ENCODE measurements around the gene PCED1B.
A peak's percentile ranks its signal among the peaks of the same experiment; 100 is the strongest.
"Not testable (repeated sequence)": the region's sequence is repeated elsewhere in the genome, so short reads cannot be mapped to it uniquely, and the experiment has no call there.

PCED1B gene

DNA sequence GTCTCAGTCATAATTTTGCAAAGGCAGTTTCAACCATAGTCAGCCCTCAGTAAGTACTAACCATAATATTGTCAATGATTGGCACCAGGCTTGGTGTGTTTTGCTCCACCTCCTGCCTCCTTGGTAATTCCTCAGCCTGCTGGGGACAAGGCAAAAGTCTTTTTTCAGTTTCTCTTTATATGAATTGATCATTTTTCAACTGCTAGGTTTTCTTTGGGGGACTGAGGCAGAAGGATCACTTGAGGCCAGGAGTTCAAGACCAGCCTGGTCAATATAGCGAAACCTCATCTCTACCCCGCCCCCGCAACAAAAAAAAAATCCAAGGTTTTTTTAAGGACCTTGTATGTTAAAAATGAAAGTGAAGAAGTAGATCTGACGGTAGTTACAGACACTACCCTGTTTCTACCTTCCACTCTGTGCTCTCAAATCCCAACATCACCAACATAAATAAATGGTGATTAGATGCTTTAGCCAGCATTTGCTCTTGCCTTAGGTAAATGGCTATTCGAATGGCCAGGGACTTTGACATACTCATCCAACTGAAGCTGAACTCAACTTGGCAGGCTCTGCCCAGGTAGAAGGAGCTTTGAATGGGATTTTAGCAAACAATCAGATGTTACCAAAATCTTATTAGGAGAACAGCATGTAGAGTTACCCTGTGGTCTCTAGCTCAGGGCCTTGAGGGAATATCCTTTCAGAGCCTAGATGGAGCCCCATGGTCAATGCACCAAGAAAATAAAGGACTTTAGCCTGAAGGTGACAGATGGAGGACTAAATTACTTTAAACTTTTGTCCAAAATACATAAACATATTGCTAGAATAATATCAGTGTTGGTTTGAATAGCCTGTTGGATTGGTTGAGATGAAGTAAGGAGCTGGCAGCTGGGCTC lies 127.3 kb downstream of the PCED1B start:
- no peak for DNase-seq (ENCODE audit: low read depth)

DNA sequence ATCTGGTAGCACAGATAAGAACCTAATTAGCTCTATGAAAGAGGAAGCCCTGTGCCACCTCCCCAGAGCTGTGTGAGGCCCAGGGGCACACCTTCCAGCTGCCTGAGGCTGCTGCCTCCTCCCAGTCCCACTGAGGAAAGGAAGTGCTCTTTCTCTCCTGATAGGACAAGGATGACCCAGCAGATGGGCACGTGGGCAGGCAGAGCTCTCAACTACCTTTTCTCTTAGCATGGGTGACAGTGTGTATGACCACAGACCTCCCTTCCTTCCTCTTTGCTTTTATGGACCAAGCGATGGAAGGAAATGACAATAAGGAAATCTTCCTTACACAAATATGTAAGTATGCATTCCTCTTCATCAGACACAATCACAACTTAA lies 127.9 kb downstream of the PCED1B start:
- no peak for DNase-seq (ENCODE audit: low read depth)

DNA sequence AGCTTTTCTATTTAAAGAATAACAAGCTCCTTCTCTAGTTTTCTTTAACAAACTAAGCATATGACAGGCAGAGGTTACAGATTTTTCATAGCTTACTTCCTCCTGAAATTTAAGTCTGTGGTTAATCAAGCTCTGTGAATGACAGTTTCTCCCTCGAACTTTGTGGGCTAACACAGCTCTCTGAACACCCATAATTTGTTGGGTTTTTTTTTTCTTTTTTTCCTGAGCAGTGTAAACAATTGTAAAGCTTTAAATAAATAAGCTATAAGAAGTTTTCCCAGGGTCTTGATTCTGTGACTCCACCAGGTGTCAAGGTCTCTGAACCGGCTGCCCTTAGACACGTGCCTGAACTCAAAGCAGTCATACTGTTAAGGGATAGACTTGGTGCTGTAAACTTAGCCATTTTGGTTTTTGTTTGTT lies 128.4 kb downstream of the PCED1B start:
- DNase-seq (ENCODE audit: low read depth): no peak

DNA sequence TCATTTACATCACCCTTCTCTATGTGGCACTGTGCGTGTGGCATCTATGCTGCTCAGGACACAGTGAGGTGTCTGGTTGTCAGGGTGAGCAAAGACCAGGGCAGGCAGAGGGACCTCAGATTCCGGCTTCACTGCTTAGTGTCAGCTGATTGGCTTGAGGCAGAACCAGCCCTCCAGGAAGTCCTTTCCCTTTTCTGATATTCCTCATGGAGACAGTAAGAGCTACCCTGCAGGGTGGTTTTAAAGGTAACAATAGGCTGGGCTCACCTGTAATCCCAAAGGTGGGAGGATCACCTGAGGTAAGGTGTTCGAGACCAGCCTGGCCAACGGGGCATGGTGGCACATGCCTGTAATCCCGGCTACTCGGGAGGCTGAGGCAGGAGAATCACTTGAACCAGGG lies 129.6 kb downstream of the PCED1B start:
- no peak for DNase-seq (ENCODE audit: low read depth)

DNA sequence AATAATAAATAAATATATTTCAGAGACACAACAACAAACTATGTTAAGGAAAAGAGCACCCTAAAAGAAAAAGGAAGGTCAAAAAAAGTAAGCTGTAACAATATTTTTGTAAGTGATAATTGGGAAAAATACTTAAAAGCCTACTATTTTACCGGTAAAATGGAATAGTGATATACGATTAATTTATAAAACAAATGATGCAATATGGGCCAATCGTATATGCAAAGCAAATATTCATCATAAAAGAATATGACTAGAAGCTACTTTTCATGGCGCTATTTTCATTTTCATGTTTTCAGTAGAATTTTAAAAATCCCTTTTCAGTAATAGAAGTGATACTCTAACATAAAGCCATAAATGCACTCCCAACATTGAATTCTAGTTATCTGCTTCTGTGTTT lies 131.4 kb downstream of the PCED1B start:
- DNase-seq (ENCODE audit: low read depth): no peak

DNA sequence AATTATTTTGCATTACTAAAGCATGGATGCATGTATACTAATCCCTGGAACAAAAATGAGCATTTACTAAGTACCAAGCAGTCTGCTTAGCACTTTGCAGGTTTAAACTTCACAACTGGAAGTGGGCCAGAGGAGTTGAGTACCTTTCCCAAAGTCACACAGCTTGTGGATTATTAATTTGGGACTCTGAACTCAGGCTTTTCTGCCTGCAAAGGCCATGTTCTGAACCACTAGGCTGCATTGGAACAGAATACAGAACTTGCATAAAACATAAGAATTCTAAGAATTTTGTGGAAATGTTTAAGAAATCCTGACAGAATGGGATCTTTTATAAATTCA lies 133.2 kb downstream of the PCED1B start:
- no peak for DNase-seq (ENCODE audit: low read depth)

DNA sequence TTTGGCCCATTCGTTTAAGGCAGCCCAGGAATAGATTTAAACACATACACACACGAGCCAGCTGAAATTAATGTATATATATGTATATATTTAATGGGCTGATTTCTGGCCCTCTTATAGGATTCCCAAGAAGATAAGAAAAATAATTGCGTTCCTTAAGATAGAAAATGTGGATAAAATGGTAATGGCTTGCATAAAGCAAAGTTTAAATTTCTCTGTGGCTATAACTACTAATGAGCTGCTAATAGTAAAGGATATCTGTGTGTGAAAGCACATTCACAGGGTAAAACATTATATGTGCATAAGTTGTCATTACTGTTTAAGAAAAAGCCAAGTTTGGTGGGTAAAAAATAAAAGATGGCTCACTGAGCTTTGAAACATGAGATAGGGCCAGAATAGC lies 134.0 kb downstream of the PCED1B start:
- DNase-seq (ENCODE audit: low read depth): no peak

DNA sequence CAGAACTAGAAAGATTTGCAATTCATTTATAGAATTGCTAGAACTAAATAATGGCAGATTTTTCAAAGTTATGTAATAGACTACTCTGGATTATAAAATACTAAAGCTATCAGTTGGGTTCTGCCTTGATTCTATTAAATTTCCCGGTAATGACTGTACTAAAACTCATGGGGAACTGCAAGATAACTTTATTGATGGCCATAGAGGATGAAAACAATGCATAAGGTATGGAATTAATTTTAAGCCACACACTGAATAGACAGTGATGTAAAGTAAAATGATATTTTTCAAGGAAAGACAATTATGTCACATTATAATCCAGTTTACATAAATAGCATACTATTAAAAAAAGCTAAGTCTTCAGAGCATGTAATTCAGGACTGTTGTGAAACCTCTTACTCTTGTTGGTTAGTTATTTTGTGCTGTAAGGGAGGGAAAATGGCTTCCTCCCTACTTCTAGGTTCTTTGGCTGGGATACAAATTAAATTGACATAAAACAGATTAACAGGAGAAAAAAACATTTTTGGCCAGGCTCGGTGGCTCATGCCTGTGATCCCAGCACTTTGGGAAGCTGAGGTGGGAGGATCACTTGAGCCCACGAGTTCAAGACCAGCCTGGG lies 134.7 kb downstream of the PCED1B start:
- DNase-seq (ENCODE audit: low read depth): no peak

DNA sequence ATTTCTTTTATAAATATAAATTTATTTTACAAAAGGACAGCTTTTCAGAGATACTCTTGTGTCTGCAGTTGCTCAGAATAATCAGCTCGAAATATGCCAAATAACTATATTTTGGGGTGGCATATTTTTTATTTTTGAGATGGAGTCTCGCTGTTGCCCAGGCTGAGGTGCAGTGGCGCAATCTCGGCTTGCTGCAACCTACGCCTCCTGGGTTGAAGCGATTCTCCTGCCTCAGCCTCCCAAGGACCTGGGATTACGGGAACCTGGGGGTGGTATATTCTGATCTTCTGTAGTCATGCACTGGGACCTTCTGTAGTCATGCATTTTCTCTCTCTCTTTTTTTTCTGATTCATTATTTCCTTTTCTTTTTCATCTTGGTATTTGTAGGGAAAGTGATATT lies 135.3 kb downstream of the PCED1B start:
- no peak for DNase-seq (ENCODE audit: low read depth)

DNA sequence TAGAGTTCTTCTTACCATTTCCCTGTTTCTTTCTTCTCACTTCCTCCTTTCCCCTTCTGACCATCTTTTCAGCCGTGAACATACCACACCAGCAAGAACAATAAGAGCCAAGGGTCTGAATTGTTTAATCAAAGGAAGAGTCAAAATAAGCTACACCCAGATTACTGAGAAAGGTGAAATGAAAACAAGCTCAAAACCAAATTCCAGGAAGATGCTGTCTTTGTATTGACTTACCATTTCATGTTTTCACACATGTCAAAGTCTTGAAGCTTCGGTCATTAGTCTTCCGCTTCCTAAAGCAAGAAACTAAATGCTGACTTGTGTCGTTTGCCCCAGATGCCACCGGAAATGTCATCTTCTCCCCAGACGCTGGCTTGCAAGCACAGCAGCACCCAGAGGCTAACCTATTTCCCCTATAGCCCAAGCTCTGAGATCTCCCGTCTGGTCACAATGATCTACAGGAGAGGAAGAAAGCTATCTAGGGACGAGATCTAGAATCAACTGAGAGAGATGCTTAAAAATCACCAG lies 136.8 kb downstream of the PCED1B start:
- no peak for DNase-seq (ENCODE audit: low read depth)

DNA sequence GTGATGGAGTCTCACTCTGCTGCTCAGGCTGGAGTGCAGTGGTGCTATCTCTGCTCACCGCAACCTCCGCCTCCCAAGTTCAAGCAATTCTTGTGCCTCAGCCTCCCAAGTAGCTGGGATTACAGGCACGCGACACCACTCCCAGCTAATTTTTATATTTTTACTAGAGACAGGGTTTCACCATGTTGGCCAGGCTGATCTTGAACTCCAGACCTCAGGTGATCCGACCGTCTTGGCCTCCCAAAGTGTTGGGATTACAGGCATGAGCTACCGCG lies 138.1 kb downstream of the PCED1B start:
- DNase-seq (ENCODE audit: low read depth): not testable (repeated sequence)

DNA sequence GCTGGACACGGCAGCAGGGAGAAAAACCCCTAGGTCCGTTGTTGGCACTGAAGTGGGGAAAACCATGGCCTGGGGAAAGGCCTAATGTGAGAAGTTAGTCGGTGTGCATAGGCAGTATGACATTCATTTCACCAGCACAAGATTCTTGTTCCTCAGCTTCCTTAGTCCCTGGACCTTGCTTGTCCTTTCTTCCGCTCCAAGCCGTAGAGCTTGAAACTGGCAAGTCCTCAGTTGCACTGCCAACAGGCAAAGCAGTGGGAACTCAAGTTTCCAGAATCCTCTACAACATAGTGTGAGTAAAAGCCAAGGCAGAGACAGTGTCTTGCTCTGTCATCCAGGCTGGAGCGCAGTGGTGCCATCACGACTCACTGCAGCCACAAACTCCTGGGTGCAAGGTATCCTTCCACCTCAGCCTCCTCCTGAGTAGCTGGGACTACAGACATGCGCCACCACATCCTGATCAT lies 138.8 kb downstream of the PCED1B start:
- no peak for DNase-seq (ENCODE audit: low read depth)

DNA sequence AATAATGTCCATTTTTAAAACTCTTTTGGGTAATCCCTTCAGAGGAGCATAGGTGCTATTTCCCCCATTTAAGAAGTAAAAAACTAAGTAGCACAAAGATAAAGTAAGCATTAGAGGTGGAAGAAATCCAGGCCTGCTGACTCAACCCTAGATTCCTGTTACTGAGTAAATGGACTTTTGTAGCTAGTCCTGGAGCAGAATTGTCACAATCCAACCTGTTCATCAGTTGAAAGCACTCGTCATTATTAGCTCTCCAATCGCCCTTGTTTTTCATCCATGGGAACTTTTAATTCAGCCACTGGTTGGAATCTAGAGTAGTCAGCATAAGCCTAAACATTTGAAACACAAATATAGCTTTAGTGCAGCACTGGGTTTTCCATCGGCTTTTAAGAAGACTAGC lies 139.8 kb downstream of the PCED1B start:
- peak; percentile 66 for DNase-seq (ENCODE audit: low read depth)

DNA sequence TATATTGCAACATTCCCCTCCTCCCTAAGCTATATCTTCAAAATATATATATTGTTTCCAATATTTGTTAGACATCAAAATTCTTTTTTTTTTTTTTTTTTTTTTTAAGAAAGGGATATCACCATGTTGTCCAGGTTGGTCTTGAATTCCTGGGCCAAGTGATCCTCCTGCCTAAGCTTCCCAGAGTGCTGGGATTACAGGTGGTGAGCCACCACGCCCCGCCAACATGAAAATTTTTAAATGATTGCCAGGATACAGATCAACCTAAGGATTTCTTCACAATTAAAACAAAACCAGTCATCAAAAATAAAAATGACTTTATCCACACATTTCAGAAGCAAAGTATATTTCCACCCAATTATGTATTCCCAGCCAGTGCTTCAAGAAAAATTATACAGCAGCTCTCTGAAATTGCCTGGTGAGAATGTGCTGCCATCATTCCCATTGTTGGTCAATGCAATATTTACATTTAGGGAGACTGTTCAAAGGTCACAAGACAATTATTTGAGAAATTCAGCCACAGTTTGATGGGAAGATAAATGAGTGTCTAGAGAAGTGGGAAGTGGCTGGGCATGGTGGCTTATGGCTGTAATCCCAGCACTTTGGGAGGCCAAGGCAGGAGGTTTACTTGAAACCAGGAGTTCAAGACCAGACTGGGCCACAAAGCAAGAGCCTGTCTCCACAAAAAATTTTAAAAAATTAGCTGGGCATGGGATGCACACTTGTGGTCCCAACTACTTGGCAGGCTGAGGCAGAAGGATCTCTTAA lies 142.0 kb downstream of the PCED1B start:
- no peak for DNase-seq (ENCODE audit: low read depth)

DNA sequence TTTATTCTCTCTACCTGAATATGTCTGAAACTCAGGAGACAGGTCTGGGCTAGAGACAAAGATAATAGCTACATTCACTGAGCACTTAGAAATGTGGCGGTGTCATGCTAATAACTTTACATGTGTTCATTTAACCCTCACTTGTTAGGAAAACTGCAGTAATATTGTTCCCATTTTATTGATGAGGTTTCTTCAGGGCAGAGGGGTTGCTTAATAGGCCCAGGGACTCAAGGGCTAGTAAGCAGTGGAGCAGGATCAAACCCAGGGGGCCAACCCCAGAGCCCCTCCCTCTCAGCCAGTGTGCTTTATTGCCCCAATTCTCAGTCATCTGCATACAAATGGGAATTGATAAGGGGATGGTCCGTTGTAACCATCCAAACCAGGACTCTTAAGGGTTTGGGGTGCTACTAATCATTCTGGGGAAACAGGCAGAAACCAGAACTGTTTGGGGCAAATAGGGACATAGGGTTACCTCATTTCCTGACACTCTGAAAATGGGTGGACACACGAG lies 143.2 kb downstream of the PCED1B start:
- no peak for DNase-seq (ENCODE audit: low read depth)

DNA sequence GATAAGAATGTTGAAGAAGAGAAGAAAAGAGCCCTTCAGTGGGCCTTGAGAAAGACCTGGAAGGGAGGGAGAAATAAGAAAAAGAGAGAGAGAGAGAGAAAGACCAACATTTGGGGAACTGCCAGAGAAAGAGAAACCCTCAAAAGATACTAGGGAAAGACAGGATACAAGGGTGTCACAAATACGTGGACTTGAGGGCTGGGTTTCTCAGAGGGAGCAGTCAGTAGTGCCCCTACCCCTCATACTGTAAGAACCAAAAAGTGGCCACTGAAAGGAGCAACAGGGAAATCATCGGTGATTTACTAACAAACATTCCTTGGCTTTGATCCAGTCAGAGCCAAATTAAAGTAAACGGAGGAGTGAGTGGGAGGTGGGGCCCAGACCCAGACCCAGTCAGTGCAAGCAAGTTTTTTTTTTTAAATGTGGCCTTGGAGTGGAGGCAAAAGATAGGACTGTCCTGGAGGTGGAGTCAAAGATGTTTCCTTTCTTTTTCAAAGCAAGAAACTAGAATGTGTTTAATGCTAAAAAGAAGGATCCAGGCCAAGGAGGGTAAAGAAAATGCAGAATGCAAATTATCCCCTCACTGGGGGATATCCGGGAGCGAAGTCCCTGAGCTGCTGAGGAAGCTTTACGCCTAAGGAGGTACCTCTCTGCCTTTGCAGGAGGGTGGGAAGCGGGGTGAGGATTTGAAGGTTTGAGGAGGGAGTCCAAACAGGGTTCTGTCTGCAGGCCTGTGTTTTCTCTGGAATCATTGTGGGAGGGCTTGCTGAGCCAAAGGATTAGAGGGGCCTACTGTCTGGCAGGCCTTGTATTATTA lies 143.8 kb downstream of the PCED1B start:
- no peak for DNase-seq (ENCODE audit: low read depth)

DNA sequence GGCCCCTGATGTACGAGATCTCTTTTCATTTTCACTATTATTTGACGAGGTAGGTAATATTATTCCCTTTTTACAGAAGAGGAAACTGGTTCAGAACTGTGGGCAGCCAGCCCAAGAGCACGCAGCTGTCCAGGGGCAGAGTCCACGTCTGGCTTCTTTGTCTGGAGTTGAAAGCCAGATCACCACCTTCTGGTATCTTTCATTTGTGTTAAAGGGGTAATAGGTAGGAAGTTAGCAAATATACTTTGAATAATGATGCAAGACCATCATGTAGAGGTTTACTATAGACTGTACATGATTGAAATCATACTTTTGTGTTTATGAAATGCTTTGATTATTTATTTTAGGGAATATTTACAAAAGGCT lies 144.4 kb downstream of the PCED1B start:
- peak; percentile 55 for DNase-seq (ENCODE audit: low read depth)

DNA sequence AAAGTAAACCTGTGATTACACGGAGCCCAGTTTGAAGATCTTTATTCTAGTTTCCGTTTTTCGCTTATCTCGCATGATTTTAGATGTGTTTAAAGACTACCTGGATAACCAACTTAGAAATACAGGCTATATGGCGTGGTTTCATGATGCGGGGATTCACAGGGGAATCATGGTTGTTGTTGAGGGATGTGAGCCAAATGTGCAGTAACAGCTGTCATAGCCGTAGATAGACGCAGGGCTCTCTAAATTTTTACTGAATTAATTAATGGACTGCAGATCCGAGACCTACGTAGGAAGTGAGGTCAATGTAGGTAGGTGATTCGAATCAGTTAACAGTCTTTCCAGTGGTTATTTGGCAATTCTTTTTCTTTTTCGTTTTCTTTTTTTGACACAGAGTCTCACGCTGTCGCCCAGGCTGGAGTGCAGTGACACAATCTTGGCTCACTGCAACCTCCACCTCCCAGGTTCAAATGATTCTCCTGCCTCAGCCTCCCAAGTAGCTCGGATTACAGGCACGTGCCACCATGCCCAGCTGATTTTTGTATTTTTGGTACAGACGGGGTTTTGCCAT lies 145.2 kb downstream of the PCED1B start:
- no peak for DNase-seq (ENCODE audit: low read depth)

DNA sequence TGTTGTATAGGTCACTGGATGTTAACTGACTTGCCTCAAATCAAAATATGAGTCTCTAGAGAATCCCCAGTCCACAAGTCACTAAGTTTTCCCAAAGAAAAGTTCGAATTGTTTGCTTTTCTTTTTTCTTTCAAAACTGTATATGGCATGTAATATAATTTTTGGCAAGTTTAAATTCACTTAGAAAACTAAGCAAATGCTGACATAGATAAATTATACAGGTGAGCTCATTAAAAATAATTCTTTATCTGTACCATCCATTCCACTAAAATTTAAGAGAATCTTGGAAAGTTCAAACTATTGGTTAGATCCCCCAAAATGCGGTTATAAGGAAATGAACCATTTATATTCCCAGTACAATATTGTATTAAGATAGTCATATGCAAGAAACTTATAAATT lies 145.9 kb downstream of the PCED1B start:
- DNase-seq (ENCODE audit: low read depth): no peak

DNA sequence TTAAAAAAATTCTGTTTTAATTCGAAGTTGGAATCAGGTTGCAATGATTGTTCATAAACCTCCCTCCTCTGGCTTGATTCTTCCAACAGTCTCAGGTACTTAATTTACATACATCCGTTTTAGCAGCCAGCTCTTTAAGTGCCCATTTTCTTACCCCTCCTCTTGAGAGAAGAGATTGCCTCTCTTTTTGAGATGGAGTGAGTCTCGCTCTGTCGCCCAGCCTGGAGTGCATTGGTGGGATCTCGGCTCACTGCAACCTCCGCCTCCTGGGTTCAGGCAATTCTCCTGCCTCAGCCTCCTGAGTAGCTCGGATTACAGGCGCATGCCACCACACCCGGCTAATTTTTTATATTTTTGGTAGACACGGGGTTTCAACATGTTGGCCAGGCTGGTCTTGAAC lies 146.8 kb downstream of the PCED1B start:
- no peak for DNase-seq (ENCODE audit: low read depth)

DNA sequence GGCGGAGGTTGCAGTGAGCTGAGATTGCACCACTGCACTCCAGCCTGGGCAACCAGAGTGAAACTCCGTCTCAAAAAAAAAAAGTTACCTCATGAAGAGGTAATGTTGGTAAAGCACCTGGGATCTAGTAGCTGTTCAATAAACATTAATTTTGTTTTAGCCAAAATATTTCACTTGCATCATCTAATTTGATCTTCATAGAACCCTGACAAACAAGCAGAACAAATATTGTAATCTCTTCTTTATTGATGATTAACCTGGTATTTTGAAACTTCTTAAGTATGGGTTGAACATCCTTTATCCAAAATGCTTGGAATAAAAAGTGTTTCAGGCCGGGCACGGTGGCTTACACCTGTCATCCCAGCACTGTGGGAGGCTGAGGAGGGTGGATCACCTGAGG lies 149.4 kb downstream of the PCED1B start:
- no peak for DNase-seq (ENCODE audit: low read depth)

DNA sequence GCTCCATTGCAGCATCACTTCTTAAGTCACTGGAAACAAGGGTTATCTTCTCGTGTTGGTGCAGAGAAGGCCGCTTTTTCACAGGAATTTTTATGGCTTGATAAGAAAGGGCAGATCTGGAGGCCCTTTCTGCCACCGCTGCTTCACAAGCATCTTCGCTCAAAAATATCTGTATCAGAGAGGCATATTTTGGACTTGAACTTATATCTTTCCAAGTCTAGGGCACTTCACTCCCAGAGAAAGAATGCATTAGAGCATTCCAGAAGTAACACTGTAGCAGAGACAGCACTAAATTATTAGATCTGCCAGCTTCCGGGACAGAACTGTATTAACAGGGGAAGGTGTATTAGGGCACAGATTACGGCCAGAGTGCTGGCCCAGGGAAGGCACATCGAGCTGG lies 152.0 kb downstream of the PCED1B start:
- no peak for DNase-seq (ENCODE audit: low read depth)
